HTERT RPE-1 (cell line): ENCODE data around the gene TXNL1.

ENCODE experiments used
- in situ Hi-C: fragments of 300-500 bp; cut with MboI; formaldehyde crosslinking; loops from 4 replicates; pipeline ENCODE4 v1.14.3; 2020; ENCODE audit warnings: low sequenced_read_pairs

TXNL1 gene

GRCh38 chr18:56645415-56646016 is 7.1 kb upstream of the TXNL1 start:
- in situ Hi-C loops: no loop called here

- in situ Hi-C loops: no loop called here
Observed at GRCh38 chr18:56643381-56643780, 5.0 kb upstream of the TXNL1 start.

- in situ Hi-C loops: no loop called here
Observed at GRCh38 chr18:56641714-56642337, 3.4 kb upstream of the TXNL1 start.

- in situ Hi-C loops: no loop called here
Observed at GRCh38 chr18:56639571-56639970, 1.2 kb upstream of the TXNL1 start.

- in situ Hi-C loops: no loop called here
Observed at GRCh38 chr18:56639104-56639381, 651 bp upstream of the TXNL1 start.

GRCh38 chr18:56637711-56638231 is 621 bp downstream of the TXNL1 start:
- in situ Hi-C loops: no loop called here

- in situ Hi-C loops: no loop called here
Observed at GRCh38 chr18:56637176-56637575, 1.2 kb downstream of the TXNL1 start.

- in situ Hi-C loops: no loop called here
Observed at GRCh38 chr18:56635007-56635406, 3.4 kb downstream of the TXNL1 start.

- in situ Hi-C loops: no loop called here
Observed at GRCh38 chr18:56632070-56633022, 6.0 kb downstream of the TXNL1 start.

- in situ Hi-C loops: no loop called here
Observed at GRCh38 chr18:56627991-56628390, 10.4 kb downstream of the TXNL1 start.

- in situ Hi-C loops: no loop called here
Observed at GRCh38 chr18:56615738-56616520, 22.5 kb downstream of the TXNL1 start.

- in situ Hi-C loops: no loop called here
Observed at GRCh38 chr18:56606618-56607017, 31.8 kb downstream of the TXNL1 start.

GRCh38 chr18:56598422-56598821 is 40.0 kb downstream of the TXNL1 start:
- in situ Hi-C loops: no loop called here

- in situ Hi-C loops: no loop called here
Observed at GRCh38 chr18:56593906-56594305, 44.5 kb downstream of the TXNL1 start.

- in situ Hi-C loops: no loop called here
Observed at GRCh38 chr18:56580026-56580425, 58.4 kb downstream of the TXNL1 start.

- in situ Hi-C loops: no loop called here
Observed at GRCh38 chr18:56579451-56579850, 58.9 kb downstream of the TXNL1 start.

GRCh38 chr18:56576826-56577573 is 61.4 kb downstream of the TXNL1 start:
- in situ Hi-C loops: no loop called here

- in situ Hi-C loops: no loop called here
Observed at GRCh38 chr18:56575819-56576663, 62.4 kb downstream of the TXNL1 start.

GRCh38 chr18:56574861-56575260 is 63.5 kb downstream of the TXNL1 start:
- in situ Hi-C loops: no loop called here
